ENCODE results near the gene TNFRSF19. TPM values are rescaled to one million over a fixed set of nuclear protein-coding genes. Genes with fewer than 3 reads are reported as not detected.

TNFRSF19 gene
- total and polyA plus RNA-seq, 2 of the 8 experiments (the other 6 are each of a cell fraction or from before 2014, with no cell fraction given) = 0.50 to 0.95 TPM

- Histone ChIP-seq H3K79me2 (ENCODE audit: control insufficient read depth in 1 of 2, insufficient read depth in 2 of 2, low read length in 2 of 2) (no peaks in the 10 kb centered on the region), H4K91ac (replicated peaks; ENCODE audit: insufficient read length, low read length) (no peak overlapping the region), H4K20me1 (replicated peaks in 1 of 2; ENCODE audit: control insufficient read depth in 1 of 2, insufficient read depth in 2 of 2, low read length in 2 of 2) (no peaks in the 10 kb centered on the region), H2BK120ac (replicated peaks; ENCODE audit: low read depth, low read length) (no peak overlapping the region), H2BK12ac (ENCODE audit: low read depth, low read length) (no peak overlapping the region), H3K23me2 (ENCODE audit: low read depth, low read length) (no peaks in the 10 kb centered on the region), H4K5ac (ENCODE audit: insufficient read length, low read depth, low read length) (no peak overlapping the region), H2AK5ac (ENCODE audit: low read depth, low read length) (no peak overlapping the region), H2BK15ac (ENCODE audit: low read length) (no peak overlapping the region), H3K4me1 (replicated peaks in 1 of 4; ENCODE audit: control insufficient read depth in 3 of 4, insufficient read depth in 4 of 4, low read length in 3 of 4) (no peaks in the 10 kb centered on the region), H3K9me3 (ENCODE audit: insufficient read depth in 2 of 2, low read depth in 1 of 2, low read length in 1 of 2) (peaks cover 11 to 16% of the 10 kb centered on the region in 2 experiments; a peak in 3 of 4 replicates), H3K14ac (ENCODE audit: insufficient read length) (no peak overlapping the region), H3K79me1 (ENCODE audit: low read depth, low read length) (no peaks in the 10 kb centered on the region), H3K27me3 (replicated peaks in 1 of 4; ENCODE audit: control insufficient read depth in 3 of 4, extremely low read depth in 1 of 4, insufficient read depth in 3 of 4, low read length in 3 of 4) (no peaks in the 10 kb centered on the region), H3K4ac (replicated peaks; ENCODE audit: insufficient read length, low read depth, low read length) (no peak overlapping the region), H3K18ac (ENCODE audit: extremely low read depth, low read length) (no peak overlapping the region), H2BK20ac (ENCODE audit: low read length) (no peak overlapping the region), H3K36me3 (ENCODE audit: control insufficient read depth in 2 of 4, insufficient read depth in 4 of 4, low read length in 3 of 4) (no peaks in the 10 kb centered on the region; a peak in 1 of 8 replicates), H2BK5ac (ENCODE audit: low read depth, low read length) (no peak overlapping the region), H3K4me2 (ENCODE audit: insufficient read depth in 1 of 2, low read depth in 2 of 2, low read length in 2 of 2) (no peak overlapping the region), H4K8ac (ENCODE audit: extremely low read depth, insufficient read depth, low read length) (no peak overlapping the region), H3K56ac (replicated peaks; ENCODE audit: insufficient read length, low read depth, low read length) (no peak overlapping the region), H3K23ac (ENCODE audit: insufficient read length) (no peak overlapping the region), H2AFZ (ENCODE audit: low read length) (no peak overlapping the region), H3K27ac (ENCODE audit: low read depth, low read length) (no peak overlapping the region), H3K4me3 (ENCODE audit: extremely low read depth in 1 of 4, insufficient read depth in 2 of 4, low read depth in 3 of 4, low read length in 4 of 4) (no peak overlapping the region), H3K9ac (replicated peaks in 1 of 4; ENCODE audit: extremely low read depth in 1 of 4, low read depth in 3 of 4, low read length in 3 of 4) (no peak overlapping the region)
- ChIA-PET POLR2A (ENCODE audit: partially characterized antibody) (no interaction called here), CTCF (ENCODE audit: partially characterized antibody) (interaction anchor here (0.7 to 2.0 kb wide), 5 partner anchors 11 to 201 kb away, joined by 3 to 6 read pairs (median 3); partner anchors contain the start of gene MIPEP)
- WGBS, 2 experiments (ENCODE audit: extremely low coverage in 1 of 2, insufficient coverage in 1 of 2, insufficient read length in 1 of 2, insufficient replicate concordance in 2 of 2, low coverage in 1 of 2, low lambda C conversion rate in 2 of 2, missing lambda C conversion rate in 1 of 2) = 85% methylated on average over 3 of the region's 3 CpGs; no CpG with 5 or more reads in 1 of the 2 experiments
- no peak for DNase-seq (ENCODE audit: low read depth in 1 of 2, low spot score in 2 of 2)
- FAIRE-seq = no peak
- TF ChIP-seq KDM1A (IDR thresholded peaks at IDR 0.05; ENCODE audit: borderline replicate concordance, low read length) (no peak), HDAC2 (IDR thresholded peaks at IDR 0.05; ENCODE audit: borderline replicate concordance in 1 of 2, low read depth in 2 of 2, low read length in 2 of 2) (no peak), CBX5 (IDR thresholded peaks at IDR 0.05; ENCODE audit: low read depth, low read length) (no peak), PHF8 (conservative IDR thresholded peaks at IDR 0.05; ENCODE audit: low read depth, low read length) (no peak), TCF12 (IDR thresholded peaks at IDR 0.05; ENCODE audit: low read depth, low read length) (no peak), BRCA1 (IDR thresholded peaks at IDR 0.05; ENCODE audit: low read depth, low read length) (no peak), E2F6 (IDR thresholded peaks at IDR 0.05) (no peak), RAD21 (IDR thresholded peaks at IDR 0.05 in 1 of 2, conservative IDR thresholded peaks at IDR 0.05 in 1 of 2; ENCODE audit: low read depth in 2 of 2, low read length in 2 of 2) (no peak), RNF2 (IDR thresholded peaks at IDR 0.05; ENCODE audit: borderline replicate concordance, low read depth, low read length, missing control alignments, poor library complexity, severe bottlenecking) (no peak), BACH1 (IDR thresholded peaks at IDR 0.05; ENCODE audit: low read length) (no peak), EP300 (IDR thresholded peaks at IDR 0.05; ENCODE audit: borderline replicate concordance in 1 of 2, low read depth in 2 of 2, low read length in 2 of 2) (no peak), SP2 (IDR thresholded peaks at IDR 0.05; ENCODE audit: low read length) (no peak), POLR2A (IDR thresholded peaks at IDR 0.05; ENCODE audit: control extremely low read depth in 1 of 2, low read depth in 2 of 2, low read length in 2 of 2) (no peak)
These were observed 118.1 kb downstream of the TNFRSF19 start for GRCh38 chr13:23688336-23688735.
